ENCODE results near the gene PVR.

- TF ChIP-seq SAP30 (IDR thresholded peaks at IDR 0.05; ENCODE audit: borderline replicate concordance, insufficient read depth, low read depth, low read length, poor library complexity, severe bottlenecking) (no peak), NR2C2 (CRISPR knock-in tag; IDR thresholded peaks at IDR 0.05) (no peak), NR2C2 (tag; IDR thresholded peaks at IDR 0.05) (no peak), ZNF324 (CRISPR knock-in tag; IDR thresholded peaks at IDR 0.05) (no peak), TFE3 (CRISPR knock-in tag; IDR thresholded peaks at IDR 0.05) (no peak), NR2F6 (CRISPR knock-in tag; IDR thresholded peaks at IDR 0.05) (no peak), SIN3A (IDR thresholded peaks at IDR 0.05; ENCODE audit: borderline replicate concordance in 2 of 2, control insufficient read depth in 1 of 2, low read depth in 2 of 2, low read length in 2 of 2) (no peak), NFXL1 (CRISPR knock-in tag; IDR thresholded peaks at IDR 0.05) (no peak), BDP1 (IDR thresholded peaks at IDR 0.05; ENCODE audit: insufficient read depth, insufficient read length) (no peak), SIN3B (IDR thresholded peaks at IDR 0.05; ENCODE audit: low read depth) (no peak), L3MBTL2 (IDR thresholded peaks at IDR 0.05) (no peak), CTCF (IDR thresholded peaks at IDR 0.05 in 2 of 3, conservative IDR thresholded peaks at IDR 0.05 in 1 of 3; ENCODE audit: insufficient read depth in 2 of 3, low read depth in 1 of 3, low read length in 3 of 3) (no peak)
Measured at GRCh38 chr19:44696939-44697669, 53.4 kb downstream of the PVR start.
